NCI-H1105 (cell line): Measurements from ENCODE around the gene MTG1.

Experiments
- DNase-seq: peaks from one replicate; lab custom pipeline; 2025; lab: John Stamatoyannopoulos, UW

Gene MTG1

DNA sequence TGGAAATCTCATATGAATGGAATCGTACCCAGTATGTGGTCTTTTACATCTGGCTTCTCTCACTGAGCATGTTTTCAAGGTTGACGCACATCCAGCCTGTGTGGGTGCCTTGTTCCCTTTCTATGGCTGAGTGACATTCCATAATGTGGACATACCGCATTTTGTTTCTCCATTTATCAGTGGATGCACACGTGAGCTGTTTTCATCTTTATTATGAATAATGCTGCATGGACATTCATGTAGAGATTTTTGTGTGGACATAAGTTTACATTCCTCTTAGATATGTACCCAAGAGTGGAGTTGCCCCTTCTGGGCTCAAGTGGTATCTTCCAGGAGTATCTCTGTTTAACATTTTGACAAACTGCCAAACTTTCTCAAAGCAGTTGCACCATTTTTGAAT is 58.5 kb downstream of the MTG1 start:
- DNase-seq, result no peak

DNA sequence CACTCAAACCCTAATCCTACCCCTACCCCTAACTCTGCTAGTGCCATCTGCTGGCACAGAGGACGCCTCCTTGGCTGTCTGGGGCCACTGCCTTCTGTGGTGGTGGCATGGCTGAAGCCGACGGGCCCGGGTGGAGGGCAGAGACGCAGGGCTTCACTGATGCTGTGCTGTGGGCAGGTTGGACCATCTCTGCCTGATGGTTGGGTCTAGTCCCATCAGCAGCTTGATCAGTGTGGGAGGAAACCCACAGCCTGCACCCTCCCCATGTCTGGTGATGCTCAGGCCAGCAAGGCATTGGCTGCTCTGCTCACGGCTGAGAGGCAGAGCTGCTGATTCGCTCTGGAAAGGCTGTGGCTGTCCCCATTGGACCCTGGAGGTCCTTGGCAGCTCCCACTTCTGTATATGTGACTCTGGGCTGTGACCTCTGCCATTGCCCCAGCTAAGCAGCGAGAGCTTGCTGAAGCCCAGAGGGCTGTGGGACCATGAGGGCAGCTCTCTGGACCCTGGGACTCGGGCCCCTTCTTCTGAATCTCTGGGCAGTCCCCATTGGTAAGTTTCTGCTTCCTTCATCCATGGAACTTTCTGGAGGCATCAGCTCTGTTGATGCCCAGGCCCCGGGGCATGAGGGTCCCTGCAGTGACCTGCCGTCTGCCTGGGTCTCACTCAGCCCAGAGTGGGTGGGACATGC is 59.7 kb downstream of the MTG1 start, which contains the start of gene SCART1:
TSS of gene SCART1 (plus strand) at position 430 of the 688 bp plus-strand sequence. CDS start at position 483, 53 bp downstream.
- no peak for DNase-seq

DNA sequence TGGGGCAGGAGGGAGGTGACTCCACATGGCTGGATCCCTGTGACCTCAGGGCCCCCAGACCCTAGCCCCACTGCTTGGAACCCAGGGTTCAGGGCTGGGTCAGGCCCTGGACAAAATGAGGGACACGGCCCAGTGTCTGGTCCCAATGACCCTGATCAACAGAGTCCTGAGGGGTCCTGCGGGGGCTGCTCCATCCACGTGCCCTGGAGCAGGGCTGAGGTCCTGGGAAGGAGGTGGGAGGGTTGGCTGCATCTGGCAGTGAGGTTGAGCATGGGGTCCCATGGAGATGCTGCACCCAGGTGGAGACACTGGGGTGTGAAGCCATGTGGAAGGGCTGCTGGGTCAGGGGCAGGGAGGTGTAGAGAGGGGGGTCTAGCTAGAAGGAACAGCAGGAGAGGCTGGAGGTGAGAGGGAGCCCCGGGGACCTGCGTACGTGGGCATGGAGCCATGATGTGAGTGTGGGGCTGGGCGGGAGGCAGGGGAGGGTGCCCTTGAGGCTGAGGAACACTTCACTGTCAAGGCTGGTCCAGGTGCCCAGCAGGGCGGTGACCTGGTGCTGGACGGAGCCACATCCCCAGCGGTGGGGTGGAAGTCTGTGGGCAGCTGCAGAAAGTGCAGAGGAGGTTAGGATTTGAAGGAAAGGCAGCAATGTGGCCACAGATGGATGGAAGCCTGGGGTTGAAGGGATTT is 60.4 kb downstream of the MTG1 start:
- DNase-seq, result no peak

DNA sequence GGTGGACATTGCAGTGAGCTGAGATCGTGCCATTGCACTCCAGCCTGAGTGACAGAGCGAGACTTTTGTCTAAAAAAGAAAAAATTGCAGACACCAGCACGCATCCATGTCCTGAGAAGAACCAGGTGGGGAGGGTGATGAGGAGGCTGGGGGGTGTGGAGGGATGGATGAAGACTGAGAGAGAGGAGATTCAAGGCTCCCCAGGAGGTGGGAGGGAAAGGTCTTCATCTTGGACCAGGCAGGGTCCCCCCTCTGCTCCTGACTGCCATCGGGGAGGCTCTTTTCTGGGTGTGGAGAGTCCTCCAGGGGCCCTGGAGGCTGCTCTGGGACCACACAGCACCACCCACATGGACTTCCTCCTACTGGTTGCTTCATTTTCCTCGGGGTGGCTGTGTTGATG is 61.2 kb downstream of the MTG1 start:
- DNase-seq, result no peak

DNA sequence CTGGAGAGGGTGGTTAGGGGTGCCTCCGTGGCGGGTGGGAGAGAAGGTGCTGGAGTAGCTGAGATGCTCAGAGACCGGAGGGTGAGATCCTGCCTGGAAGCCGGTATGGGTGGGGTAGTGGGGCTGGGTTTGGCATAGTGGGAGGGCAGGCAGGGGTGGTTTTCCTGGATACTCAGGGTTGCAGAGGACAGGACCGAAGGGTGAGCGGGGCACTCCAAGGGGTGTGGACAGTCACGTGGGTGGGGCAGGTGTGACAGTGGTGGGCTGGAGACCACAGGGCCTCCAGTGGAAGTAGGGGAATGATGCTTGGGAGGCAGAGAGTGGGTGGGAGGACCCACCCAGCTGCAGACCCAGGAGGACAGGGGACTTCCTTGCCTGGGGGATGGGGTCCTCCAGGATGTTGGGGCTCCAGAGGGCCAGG is 61.7 kb downstream of the MTG1 start:
- no peak for DNase-seq

DNA sequence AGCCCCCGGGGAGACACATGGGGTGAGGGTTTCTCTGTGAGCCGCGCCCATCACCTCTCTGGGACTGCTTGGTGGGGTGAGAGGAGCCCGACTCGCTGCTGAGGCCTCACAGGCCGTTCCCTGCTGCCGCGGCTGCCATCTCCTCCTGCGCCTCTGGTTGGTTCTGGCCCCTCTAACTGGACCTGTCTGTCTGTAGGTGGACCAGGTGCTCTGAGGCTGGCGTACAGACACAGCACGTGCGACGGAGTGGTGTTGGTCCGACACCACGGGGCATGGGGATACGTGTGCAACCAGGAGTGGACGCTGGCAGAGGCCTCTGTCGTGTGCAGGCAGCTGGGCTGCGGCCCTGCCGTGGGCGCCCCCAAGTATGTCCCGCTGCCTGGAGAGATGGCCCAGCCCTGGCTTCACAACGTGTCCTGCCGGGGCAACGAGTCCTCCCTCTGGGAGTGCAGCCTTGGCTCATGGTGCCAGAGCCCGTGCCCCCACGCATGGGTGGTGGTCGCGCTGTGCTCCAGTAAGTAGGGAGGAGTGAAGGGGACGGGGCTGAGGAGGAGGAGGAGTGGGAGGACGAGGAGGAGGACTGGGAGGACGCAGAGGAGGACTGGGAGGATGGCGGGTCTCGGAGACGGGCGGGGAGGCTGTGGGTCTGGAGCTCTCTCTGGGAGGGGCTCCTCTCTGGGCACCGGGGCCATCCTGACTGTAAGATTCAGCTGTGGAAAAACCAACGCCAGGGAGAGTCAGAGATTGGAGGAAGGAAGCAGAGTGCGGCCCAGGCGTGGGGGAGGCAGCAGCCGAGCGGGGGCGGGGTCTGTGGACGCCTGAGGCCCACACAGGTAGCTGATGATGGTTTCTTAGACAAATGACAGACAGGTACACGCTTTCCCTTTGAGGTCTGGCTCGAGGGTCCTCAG is 62.3 kb downstream of the MTG1 start:
- DNase-seq, result no peak

DNA sequence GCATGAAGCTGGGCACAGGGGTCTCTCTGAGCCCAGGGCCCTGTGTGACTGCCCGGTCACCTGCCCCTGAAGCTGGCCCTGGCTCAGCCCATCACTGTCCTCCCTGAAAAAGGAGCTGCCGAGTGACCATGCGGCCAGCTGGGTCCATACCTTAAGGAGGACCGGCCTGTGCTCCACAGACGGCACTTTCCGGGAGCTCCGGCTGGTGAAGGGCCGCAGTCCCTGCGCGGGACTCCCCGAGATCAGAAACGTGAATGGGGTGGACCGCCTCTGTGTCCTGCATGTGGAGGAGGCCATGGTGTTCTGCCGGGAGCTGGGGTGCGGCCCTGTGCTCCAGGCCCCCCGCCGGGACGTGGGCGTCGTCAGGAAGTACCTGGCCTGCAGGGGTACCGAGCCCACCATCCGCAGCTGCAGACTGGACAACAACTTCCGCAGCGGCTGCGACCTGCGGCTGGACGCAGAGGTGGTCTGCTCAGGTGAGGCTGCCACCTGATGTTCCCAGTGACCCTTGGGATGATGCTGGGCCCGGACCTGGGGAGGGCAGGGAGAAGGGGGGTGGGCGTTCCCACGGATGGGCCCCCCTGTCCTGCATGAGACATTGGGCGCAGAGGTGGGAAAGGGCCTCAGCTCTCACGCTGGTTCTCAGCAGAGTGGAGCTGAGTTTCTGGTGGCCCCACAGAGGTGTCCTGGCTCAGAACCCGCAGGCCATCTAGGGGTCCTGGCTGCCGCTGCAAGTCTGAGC is 63.3 kb downstream of the MTG1 start:
- no peak for DNase-seq

DNA sequence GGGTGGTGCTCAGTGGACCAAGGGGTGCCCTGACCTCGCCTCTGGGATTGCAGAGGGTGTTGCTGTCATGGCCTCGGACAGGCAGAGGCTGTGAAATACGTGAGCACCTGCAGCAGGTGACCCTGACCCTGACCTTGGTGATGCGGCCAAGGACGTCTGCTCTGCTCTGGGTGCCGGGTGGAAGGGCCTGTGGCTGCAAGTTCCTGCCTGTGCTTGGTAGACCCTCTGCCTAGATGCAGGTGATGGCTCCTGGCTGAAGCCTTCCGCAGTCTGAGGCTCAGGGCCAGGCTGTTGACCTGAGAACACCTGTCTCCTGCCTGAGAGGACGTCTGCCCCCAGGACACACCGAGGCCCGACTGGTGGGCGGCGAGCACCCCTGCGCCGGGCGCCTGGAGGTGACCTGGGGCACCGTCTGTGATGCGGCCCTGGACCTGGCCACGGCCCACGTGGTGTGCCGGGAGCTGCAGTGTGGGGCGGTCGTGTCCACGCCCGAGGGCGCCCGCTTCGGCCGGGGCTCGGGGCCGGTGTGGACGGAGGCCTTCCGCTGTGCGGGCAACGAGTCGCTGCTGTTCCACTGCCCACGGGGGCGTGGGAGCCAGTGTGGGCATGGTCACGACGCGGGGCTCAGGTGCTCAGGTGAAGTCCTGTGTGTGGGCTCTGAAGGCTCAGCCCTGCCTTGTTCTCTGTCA is 64.2 kb downstream of the MTG1 start:
- no peak for DNase-seq

DNA sequence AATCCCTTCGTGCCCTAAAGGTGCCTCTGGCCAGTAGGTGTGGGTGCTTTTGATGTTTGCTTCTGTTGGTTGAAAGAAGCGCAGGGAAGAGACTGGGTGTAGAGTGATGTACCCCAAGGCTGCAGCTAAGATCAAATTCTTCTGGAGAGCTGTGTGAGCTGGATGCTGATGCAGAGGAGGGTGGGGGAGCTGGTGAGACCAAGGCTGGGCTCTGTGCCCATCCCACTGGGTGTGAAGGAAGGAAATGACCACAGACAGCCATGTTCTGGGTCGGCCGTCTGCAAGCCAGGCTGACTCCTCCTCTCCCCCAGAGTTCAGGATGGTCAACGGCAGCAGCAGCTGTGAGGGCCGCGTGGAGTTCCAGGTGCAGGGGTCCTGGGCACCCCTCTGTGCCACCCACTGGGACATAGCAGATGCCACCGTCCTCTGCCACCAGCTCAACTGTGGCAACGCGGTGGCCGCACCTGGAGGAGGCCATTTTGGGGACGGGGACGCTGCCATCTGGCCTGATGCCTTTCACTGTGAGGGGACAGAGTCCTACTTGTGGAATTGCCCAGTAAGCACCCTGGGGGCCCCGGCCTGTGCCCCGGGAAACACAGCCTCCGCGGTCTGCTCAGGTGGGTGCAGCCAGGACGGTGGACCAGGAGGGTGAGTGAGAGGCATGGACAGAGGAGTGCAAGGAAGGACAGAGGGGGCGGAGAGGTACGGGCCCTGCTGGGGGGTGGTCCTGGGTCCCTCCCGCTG is 64.9 kb downstream of the MTG1 start:
- no peak for DNase-seq

DNA sequence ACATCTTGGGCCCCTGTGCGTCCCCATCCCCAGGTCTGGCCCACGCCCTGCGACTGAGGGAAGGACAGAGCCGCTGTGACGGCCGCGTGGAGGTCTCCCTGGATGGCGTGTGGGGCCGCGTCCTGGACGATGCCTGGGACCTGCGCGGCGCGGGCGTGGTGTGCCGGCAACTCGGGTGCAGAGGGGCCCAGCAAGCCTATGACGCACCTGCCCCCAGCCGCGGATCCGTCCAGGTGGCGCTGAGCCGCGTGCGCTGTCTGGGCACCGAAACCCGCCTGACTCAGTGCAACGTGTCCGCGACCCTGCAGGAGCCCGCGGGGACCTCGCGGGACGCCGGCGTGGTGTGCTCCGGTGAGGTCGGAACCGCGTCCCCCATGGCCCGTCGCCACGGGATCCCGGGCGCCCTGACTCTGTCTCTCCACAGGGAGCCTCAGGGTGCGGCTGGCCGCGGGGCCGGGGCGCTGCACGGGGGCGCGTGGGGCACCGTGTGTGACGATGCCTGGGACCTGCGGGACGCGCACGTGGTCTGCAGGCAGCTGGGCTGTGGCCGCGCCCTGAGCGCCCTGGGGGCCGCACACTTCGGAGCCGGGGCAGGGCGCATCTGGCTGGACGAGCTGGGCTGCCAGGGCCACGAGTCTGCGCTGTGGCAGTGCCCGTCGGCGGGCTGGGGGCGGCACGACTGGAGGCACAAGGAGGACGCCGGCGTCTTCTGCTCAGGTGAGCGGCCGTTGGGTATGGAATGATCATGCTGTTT is 65.7 kb downstream of the MTG1 start:
- DNase-seq, result no peak

DNA sequence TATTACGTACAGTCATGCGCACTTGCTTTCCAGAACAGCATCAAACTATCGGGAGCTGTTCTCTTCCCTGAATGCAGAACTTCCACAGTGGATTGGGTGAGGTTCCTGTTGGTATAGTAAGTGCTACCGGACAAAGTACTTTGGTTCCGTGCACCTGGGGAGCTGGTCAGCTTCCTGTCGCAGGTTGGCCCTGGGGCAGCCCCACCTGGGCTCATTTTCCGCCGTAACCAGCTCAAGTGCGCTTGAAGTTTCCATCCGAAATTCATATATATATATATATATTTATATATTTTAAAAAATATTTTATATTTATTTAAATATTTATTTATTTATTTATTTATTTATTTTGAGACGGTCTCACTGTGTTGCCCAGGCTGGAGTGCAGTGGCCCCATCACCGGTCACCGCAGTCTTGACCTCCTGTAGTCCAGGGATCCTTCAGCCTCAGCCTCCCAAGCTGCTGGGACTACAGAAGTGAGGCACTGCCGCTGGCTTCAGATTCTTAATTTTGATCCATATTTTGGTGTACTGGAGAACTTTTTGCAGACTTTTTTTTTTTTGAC is 66.3 kb downstream of the MTG1 start:
- no peak for DNase-seq

DNA sequence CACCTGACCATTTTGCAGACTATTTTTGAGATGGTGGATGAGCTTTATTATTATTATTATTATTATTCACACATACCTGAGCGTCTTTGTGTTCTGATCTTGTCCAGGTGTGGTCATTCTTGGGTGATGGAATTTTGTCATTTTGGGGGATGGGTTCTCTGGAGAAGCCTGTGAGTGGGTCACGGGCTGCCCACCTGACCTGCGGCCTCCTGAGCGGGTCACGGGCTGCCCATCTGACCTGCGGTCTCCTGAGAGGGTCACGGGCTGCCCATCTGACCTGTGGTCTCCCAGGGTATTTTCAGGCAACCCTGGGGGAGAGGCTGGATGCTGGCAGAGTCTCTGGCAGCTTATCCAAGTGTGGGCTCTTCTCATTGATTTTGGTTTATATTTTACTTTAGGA is 67.1 kb downstream of the MTG1 start:
- DNase-seq, result no peak

DNA sequence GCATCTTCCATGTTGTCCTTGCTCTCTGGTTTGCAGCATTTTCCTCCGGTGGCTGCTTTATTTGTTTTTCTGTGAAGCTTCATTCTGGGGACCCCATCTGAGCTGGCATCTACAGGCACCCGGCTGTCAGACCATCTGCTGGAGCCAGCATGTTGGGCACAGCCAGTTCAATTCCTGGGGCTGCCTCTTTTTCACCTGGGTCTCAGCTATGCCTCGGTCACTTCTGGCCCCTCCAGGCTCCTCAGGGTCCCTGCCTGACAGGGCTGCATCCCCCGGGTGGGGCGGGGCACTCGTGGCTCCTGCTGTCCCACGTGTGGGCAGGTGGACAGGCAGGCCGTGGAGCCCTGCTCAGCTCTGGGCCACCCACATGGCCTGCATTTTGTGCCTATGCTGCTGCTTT is 67.9 kb downstream of the MTG1 start:
- no peak for DNase-seq

DNA sequence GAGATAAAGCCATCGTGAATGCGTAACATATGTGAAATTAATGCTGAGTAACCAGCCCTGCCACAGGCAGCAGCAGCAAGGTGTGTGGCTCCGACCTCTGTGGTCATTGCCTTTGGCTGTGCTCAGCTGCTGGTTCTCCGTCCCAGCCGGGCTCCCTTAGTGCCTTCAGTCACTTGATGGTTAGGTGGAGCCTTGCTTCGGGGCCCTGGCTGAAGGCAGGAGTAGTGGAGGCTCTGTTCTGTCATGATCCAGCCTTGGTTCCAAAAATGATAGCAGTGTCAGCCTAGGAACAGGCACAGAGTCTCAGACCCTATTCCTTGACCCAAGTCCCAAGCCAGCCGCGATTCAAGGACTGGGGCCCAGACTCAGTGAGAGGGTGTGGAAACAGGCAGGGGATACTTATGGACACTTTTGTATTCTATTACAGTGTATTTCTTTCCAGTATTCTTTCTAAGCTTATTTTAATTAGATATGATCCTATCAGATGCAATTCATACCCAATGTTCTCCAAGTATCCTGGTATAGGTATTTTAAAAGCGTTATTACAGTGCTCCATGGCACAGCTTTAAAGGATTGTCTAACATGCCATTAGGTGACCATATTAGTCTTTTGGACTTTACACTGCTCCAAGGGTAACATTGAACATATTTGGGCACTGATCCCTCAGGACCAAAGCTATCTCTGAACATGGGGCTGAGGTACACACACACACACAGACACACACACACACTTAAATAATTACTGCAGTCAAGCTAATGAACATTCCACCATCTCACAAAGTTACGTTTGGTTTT is 68.8 kb downstream of the MTG1 start:
- no peak for DNase-seq

DNA sequence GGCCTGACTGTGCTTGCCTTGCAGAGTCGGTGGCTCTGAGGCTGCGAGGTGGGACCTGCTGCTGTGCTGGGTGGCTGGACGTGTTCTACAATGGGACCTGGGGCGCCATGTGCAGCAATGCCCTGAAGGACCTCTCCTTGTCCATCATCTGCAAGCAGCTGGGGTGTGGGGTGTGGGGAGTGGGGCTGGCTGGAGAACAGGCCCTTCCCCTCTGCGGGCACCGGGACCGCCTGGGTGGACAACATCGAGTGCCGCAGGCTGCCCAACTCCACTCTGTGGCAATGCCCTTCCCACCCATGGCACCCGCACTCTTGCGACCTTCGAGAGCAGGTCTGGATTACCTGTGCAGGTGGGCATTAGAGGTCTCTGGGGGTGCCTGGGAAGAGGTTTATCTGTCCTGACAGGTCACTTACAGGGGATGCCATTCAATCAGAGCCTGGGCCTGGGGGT is 70.7 kb downstream of the MTG1 start:
- no peak for DNase-seq

DNA sequence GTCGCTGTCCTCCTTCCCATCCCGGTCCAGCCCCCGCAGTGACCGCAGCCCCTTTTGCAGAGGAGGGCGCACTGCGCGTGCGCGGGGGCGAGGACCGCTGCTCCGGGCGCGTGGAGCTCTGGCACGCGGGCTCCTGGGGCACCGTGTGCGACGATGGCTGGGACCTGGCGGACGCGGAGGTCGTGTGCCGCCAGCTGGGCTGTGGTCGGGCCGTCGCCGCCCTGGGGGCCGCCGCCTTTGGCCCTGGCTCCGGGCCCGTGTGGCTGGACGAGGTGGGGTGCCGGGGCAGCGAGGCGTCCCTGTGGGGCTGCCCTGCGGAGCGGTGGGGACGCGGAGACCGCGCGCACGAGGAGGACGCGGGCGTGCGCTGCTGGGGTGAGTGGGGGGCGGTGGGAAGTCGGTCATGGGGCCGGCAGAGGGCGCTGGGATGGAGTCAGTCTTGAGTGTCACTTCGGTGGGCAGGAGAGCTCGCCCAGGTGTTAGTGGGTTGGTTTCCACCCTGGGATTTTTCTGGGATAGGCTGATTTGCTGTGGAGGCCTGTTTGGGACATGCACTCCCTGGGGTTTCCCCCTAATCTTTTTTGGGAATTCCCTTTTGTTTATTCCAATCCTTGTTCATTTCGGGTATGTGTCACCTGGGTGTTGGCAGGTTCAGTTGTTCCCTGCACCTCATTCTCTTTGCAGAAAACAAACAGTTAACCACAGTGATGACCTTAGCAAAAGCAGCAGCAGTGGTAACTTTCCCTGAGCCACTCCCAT is 71.4 kb downstream of the MTG1 start:
- no peak for DNase-seq

DNA sequence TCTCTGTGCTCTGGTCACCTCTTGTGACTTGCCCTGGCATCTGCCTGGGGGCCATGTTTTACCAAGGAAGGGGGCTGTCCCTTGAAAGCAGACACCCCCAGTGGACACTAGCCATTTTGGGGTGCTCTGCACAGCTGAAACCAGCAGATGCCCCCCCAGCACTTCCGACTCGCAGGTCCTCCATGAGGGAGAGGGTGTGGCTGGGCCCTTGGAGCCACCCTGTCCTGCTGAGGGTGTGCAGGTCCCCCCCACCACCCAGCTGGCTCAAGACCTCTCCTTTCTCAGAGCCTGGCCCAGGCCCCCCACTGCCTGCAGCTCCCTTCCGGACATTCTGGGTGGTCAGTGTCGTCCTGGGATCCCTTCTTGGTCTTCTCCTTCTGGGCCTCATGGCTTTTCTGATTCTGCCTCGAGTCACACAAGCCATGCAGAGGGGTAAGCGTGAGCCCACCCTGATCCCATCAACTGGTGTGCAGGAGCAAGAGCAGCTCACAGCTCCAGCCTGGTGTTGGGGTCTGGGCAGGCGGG is 72.1 kb downstream of the MTG1 start:
- DNase-seq, result no peak
